GM19395 (cell line): ENCODE results near the gene USH2A.
"Not testable (repeated sequence)": the region's sequence is repeated elsewhere in the genome, so short reads cannot be mapped to it uniquely, and the experiment has no call there.

ENCODE experiments used
- ATAC-seq: cut with Tn5 transposase; IDR thresholded peaks from one replicate; pipeline ENCODE4 v1.9.1; 2021; ENCODE audit warnings: mild to moderate bottlenecking, moderate library complexity; ENCODE audit not compliant: unreplicated experiment

Gene USH2A

DNA sequence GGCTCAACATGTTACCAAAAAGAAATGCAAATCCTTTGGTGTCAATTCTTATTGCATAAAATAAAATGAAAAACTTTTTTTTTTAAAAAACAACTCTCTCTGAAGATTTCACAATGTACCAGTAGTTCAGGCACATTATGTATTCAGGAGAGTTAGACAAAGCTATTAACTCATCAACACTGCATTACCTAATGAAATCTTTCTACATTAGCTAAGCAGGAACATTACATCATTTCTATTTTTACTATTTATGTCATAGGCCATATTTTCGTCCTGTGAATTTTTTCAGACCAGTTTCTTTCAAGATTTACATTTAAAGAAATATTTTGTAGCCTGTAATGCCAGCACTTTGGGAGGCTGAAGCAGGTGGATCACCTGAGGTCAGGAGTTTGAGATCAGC lies 366.2 kb downstream of the USH2A start:
- ATAC-seq, result no peak

DNA sequence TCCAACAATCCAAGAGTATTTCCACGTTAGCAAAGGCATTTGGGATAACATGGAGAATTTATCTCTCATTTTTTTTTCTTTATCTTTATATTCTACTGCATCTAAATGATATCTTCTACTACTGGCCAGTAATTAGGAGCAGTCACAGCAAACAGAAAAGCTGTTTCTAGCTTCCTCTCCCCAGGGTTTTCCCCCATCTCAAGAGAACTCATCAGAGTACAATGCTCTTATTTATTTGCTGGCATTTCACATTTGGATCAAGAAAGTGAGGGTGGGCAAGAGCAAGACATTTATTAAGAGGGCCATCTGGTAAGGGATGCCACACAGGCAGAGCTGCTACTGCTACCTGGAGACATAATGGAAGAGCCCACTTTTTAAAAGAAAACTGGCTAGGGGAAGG lies 368.2 kb downstream of the USH2A start:
- no peak for ATAC-seq

GRCh38 chr1:216054600-216054999 lies 368.6 kb downstream of the USH2A start:
- no peak for ATAC-seq

DNA sequence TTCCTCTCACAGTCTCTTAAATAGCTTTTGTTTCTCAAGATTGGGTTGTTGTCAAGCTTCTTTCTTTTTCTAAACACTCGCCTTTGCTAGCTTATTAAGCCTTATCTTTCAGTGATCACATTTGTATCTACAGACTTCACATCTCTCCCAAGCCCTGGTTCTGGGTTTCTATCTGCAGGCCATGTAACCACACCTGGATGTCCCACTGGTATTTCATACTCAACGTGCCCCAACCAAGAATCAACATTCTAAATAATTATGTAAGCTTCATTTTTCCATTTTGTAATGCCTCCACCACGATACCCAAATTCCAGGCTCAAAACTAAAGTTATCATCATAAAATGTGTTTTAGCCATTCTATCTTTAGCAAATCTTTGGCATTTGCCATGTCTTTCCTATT lies 372.2 kb downstream of the USH2A start:
- no peak for ATAC-seq

GRCh38 chr1:216049741-216050430 lies 373.4 kb downstream of the USH2A start:
- no peak for ATAC-seq

DNA sequence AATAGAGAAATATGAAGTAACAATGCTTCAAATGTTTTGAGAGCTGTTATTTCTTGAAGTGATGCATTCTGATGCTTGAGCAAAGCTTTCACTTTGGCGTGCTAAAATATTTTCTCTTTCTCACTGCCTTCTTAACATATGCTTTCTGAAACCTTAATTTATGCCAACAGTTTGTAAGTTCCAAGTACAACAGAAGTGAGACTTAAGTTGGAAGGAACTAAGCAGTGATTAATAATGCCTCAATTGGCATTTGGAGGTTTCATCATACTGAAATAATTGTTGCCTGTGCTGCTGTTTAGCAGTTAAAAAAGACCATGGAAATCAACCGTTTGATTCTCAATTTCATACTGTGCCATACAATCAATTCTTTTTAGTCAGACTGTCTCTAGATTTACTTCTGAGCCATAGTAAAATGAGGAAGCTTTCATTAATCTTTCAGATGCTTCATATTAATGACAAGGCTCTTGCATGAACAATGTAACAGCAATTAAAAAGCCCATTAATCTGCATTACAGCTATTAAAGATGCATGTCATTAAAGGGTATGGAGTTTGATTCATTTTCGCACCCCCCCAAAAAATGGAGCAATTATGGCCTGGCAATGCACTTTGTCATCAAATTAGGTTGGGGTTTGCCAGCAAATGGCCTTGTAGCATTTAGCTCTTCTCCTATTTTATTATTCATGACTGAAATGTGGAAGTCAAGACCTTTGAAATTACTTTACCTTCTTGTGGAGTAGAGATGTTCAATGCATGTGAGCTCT lies 375.3 kb downstream of the USH2A start:
- ATAC-seq, result no peak

DNA sequence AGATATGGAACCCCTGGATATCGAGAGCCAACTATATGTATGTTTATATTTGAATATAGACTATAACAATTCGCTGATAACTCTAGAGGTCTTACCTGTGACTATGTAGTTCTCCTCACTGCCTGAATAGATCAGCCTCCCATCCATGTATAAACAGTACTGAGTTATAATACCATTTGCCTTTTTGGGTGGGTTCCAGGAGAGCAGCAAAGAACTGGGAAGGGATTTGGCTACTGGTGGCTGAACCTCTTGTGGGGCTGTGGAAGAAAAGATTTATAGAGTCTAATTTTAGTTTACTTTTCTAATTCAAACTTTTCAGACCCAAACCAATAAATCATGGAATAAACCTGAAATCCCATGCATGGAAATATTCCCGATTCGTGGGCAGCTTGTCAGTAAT lies 376.9 kb downstream of the USH2A start:
- ATAC-seq, result no peak

- no peak for ATAC-seq
Measured at GRCh38 chr1:216045400-216045799, 377.8 kb downstream of the USH2A start.

- ATAC-seq, result no peak
Measured at GRCh38 chr1:216044538-216044937, 378.7 kb downstream of the USH2A start.

GRCh38 chr1:216034506-216034905 lies 388.7 kb downstream of the USH2A start:
- no peak for ATAC-seq

- ATAC-seq, result no peak
Measured at GRCh38 chr1:216032961-216033614, 390.2 kb downstream of the USH2A start.

DNA sequence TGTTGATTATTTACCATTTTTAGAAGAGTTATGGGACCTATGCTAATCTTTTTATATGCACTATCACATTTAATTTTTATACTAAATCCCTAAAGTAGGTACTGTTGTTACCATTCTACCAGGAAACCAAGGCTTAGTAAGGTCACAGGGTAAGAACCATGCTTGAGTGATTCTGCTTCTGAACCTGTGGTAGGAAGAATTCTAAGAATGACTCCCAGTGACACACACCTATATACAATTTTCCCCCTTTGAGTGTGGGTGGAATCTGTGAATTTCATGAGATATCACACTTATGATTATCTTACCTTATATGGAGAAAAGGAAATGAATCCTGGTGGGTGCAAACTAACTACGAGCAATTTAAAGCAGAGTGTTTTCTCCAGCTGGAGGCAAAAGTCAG lies 391.0 kb downstream of the USH2A start:
- ATAC-seq, result peak; percentile 58

- ATAC-seq, result no peak
Measured at GRCh38 chr1:216028631-216029030, 394.6 kb downstream of the USH2A start.

- no peak for ATAC-seq
Measured at GRCh38 chr1:216024546-216024945, 398.7 kb downstream of the USH2A start.

DNA sequence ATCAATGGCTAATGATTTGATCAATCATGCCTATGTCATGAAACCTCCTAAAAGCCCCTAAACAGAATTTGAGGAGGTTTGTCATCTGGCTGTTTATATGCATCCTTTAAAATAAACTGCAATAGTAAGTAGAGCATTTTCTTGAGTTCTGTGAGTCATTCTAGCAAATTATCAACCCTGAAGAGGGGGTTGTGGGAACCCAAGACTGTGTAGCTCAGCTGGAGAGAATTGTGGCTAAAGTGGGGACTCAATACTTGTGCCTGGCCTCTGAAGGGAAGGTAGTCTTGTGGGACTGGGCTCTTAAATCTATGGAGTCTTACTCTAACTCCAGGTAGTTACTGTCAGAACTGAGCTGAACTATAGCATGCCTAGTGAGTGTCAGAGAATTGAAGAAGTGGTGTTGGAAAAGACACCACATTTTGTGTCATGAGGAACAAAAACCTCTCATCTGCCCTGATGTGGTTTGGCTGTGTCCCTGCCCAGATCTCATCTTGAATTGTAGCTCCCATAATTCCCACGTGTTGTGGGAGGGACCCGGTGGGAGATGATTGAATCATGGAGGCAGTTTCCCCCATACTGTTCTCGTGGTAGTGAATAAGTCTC lies 402.4 kb downstream of the USH2A start:
- ATAC-seq, result peak; percentile 58

- no peak for ATAC-seq
Measured at GRCh38 chr1:216015116-216015515, 408.1 kb downstream of the USH2A start.

- no peak for ATAC-seq
Measured at GRCh38 chr1:216014086-216014485, 409.2 kb downstream of the USH2A start.

- ATAC-seq, result not testable (repeated sequence)
Measured at GRCh38 chr1:216009456-216009855, 413.8 kb downstream of the USH2A start.

DNA sequence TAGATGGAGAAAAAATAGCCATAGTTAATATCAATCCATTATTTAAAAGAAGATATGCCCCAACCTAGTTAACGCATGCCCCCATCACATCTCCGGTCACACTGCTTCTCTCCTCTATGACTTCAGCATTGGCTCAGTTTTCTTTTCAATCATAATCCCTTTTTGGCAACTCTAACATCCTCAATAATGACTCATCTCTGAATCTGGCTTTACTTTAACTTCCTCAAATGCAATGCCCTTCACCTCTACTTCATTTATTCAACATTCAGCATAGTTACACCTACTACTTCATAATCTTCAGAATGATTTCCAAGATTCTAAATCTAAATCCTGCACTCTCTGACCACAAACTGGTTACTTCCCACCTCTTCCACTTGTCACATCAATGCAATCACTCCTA lies 417.3 kb downstream of the USH2A start:
- peak; percentile 99 for ATAC-seq

GRCh38 chr1:215992620-215993019 lies 430.6 kb downstream of the USH2A start:
- no peak for ATAC-seq

GRCh38 chr1:215987092-215987875 lies 436.0 kb downstream of the USH2A start:
- ATAC-seq, result no peak
